CD1c-positive myeloid dendritic cell (primary cell): ENCODE measurements around the gene METTL2A.
"Not testable (repeated sequence)": the region's sequence is repeated elsewhere in the genome, so short reads cannot be mapped to it uniquely, and the experiment has no call there.

Source experiments
- DNase-seq: peaks from one replicate; pipeline ENCODE4 v3.0.0-alpha.2; 2016; ENCODE audit errors: extremely low spot score

Gene METTL2A

DNA sequence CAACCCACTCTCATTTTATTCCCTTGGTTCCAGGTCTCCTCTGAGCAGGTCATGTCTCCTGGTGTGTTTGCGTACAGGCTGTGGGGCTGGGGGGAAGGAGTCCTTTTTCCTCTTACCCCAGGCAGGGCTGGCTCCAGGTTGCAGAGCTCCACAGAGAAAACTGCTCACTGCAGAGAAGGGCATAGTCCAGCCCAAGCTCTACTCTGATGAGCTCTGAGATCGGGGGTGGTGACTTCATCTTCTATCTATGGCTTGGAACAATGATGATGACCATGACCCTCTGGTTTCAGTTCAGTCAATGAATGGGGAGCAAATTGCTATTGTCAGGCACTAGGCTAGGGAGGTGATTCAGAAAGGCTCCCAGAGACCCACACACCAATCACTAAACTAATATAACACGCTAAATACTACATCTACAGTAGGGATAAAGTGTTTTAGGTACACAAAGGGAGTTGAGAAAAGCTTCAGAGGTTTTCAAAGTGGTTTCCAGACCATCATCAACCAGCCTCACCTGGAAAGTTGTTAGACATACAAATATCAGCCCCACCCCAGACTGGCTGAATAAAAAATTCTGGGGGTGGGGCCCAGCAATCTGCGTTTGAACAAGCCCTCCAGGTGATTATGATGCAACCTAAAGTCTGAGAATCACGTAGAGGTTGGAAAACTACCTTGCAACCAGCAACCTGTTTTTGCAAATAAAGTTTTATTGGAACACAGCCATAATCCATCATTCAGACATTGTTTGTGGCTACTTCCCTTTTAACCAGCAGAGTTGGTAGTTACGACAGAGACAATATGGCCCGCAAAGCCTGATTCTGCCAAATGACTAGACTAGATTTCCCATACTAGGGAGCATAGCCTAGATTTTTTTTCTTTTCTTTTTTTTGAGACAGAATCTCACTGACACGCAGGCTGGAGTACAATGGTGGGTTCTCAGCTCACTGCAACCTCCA is 49.6 kb downstream of the METTL2A start:
- DNase-seq = peak; percentile 24

DNA sequence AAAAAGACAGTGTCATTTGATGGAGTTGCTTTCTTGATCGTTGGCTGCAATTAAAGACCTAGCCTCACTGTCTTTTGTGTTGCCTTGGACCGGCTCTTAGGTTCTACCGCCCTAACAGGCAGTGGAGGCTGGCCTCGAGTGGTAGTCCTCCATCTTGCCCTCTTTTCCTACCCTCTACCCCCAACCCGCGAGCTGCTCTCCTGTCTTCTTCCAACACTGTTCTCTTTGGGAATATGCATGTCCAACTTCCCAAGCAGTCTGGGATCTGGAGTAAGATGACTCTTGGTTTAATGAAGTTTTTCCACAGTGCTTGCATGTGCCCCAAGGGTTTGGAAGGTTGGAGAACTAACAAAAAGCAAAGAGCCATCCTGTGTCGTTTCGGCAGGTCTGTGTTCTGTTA is 53.4 kb downstream of the METTL2A start:
- DNase-seq = not testable (repeated sequence)

DNA sequence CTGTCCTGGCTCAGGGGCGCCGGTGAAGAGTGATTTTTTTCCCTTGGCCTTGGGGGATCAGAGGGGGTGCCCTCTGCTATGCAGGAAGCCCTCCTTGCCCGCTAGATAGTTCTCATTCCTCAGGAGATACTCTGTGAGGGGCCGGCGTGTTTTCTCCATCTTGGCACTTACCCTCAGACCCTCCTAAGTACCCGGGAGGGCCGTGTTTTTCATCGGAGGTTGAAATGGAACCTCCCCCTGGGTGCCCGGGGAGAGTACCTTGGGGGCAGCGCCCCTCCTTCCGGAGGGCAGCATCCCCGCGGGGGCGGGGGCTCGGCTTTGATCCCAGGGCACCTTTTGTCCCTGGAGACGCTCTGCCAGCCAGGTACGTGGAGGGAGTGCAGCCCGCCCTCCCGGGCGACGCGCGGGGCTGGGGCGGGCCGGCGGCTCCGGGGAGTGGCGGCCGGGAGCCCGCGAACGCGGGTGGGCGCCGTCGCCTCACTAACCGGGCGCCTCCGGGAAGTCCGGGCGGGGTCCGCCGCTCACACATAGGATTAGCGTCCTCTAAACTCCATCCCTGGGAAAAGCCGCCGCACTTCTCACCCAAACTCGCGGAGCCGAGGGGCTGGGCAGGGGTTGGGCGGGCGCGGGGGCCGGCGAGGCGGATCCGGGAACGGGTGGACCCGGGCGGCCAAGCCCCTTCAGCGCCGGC is 54.2 kb downstream of the METTL2A start:
- DNase-seq = peak; percentile 16

DNA sequence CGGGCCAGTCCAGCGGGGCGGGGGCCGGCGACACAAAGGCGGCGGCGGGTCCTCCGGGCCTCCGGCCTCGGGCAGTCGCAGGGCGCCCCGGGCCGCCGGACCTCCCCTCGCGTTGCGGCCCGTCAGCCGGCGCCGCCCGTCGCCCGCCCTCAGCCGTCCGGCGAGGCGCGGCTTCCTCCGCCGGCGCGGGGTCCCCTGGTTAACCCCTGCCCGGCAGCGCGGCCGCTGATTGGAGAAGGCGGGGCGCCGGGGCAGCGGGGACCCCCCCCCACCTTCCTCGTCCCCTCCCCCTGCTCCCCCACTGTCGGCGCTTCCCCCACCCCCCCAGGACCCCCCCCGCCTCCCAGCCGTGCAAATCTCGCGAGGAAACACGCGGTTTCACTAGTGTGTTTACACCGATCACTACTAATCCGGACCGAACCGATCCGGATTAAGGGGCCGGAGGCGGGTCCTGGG is 54.8 kb downstream of the METTL2A start, which contains the start of gene TLK2:
Gene TLK2, plus strand, starts transcription at position 402 of the 456 bp plus-strand sequence. CDS start 2,301 bp downstream, outside the sequence.
- peak; percentile 81 for DNase-seq

DNA sequence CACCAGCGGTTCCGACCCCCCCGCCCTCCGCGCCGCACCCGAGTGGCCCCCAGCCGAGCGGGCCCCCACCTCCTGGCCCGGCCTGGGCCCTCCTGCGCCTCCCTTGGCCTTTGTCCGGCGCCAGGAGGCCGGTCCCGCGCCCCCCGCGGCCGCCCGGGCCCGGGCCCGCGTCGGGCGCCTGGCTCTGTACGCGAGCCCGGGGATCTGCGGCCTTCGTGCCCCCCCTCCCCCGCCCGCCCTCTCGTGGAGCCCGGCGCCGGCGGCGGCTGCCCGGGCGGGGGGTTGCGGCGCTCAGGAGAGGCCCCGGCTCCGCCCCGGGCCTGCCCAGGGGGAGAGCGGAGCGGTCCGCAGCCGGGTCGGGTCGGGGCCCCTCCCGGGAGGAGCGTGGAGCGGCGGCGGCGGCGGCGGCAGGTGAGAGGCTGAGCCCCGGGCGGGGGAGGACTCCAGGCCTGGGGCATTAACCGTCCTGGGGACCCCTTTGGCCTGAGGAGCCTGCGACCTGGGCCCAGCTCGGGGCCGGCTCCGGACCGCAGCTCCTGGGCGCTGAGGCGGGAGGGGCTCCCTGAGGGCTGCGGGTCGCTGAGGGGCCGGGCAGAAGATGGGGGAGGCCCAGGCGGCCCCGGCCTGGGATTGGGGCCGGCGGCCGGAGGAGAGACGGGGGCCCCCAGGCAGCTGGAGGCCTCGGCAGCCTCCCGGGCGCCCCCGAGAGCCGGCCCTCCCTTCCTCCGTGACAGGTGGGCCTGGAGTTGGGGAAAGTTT is 55.4 kb downstream of the METTL2A start:
- peak; percentile 21 for DNase-seq

DNA sequence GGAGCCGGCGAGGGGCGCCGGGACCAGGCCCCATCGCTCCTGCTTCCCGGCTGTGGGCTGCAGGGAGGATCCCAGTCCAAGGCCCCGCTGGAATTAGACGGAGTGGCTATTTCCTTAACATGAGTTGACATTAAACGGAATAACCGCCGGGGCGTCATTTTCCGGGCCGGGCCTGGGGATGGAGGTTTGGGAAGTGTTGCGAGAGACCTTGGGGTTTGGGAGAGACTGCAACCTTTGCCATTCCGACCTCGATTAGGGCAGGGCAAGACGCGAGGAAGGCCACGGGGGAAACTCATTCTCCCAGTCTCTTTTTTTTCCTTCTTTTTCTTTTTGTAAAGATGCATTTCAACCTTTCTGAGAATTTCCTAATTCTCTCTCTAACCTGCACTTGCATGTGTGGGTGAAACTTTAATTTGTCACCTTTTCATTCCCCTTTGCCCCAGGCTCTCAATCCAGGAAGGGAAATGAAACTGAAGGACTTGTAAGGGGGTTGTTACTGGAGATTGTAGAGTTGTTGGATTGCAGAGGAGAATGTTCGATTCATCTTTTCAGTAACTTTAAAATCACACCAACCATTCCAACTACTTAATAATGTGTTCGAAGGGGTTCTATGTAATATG is 56.1 kb downstream of the METTL2A start:
- DNase-seq = peak; percentile 34

DNA sequence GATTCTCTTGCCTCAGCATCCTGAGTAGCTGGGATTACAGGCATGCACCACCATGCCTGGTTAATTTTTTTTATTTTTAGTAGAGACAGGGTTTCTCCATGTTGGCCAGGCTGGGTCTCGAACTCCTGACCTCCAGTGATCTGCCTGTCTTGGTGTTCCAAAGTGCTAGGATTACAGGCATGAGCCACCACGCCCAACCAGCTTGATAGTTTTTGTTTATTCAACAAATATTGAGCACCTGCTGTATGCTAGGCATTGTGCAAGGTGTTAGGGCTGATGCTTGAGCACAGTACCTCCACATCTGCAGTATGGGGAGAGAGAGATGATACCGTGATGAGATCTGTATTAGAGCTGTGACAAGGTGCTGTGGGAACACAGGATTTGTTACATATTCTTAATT is 58.9 kb downstream of the METTL2A start:
- DNase-seq = not testable (repeated sequence)

DNA sequence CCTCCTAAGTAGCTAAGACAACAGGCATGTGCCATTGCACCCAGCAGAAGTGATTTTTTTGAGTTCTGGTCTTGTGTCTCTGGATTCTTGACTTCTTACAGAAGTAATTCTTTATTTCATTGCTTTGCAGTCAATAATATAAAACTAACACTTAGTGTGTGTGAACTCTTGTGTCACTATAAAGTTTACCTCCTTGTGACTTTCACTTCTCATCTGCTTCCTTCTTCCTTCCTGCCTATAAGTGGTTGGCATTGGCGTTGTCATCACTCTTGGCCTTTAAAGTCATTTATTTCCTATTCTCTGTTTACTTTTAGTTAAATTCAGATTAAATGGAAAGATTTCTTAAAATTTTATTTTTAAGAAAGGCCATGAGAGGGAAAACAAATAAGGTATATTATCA is 67.3 kb downstream of the METTL2A start:
- not testable (repeated sequence) for DNase-seq

DNA sequence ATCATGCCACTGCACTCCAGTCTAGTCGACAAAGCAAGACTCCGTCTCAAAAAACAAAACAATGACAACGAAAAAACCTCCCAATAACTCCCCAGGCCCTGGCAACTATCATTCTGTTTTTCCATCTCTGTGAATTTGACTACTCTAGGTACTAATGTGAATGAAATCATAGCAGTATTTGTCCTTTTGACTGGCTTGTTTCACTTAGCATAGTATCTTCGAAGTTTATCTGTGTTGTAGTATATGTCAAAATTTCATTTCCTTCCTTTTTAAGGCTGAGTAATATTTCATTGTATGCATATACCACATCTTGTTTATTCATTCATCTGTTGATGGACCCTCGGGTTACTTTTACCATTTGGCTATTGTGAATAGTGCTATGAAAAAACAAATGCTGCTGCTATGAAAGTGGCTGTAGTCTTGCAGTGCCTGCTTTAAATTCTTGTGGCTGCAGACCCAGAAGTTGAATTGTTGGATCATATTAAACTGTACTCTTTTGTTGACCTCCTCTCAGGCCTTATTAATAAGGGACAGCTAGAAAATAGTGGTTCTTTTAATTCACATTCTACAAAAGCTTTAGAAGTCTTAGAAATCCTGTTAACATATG is 69.5 kb downstream of the METTL2A start:
- not testable (repeated sequence) for DNase-seq

DNA sequence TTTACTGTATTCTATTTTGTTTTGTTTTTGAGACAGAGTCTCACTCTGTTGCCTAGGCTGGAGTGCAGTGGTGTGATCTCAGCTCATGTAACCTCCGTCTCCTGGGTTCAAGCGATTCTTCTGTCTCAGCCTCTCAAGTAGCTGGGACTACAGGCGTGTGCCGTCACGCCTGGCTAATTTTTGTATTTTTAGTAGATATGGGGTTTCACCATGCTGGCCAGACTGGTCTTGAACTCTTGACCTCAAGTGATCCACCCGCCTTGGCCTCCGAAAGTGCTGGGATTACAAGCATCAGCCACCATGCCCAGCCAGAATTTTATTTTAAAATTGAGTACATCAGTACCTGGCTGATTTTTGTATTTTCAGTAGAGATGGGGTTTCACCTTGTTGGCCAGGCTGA is 70.4 kb downstream of the METTL2A start:
- not testable (repeated sequence) for DNase-seq

DNA sequence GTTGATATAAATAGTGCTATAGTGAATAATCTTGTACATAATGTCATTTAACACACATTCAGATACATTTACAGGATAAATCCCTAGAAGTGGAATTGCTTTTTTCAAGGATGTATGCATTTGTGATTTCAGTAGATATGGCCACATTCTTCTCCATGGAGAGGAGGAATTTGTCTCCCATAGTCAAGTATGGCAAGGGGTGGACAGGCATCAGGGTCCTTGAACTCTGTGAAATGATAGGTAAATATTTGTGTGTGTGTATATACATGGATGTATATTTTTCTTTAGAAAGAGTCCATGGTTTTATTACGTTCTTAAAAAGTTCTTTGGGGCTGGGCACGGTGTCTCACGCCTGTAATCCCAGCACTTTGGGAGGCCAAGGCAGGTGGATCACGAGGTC is 72.6 kb downstream of the METTL2A start:
- DNase-seq = not testable (repeated sequence)

DNA sequence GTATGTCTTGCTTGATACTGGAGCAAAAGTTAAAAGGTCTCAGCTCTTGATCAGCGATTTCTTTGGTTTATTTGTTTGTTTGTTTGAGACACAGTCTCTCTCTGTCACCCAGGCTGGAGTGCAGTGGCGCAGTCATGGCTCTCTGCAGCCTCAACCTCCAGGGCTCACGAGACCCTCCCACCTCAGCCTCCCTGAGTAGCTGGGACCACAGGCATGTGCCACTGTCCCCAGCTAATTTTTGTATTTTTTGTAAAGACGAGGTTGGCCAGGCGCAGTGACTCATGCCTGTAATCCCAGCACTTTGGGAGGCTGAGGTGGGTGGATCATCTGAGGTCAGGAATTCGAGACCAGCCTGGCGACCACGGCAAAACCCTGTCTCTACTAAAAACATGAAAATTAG is 75.1 kb downstream of the METTL2A start:
- not testable (repeated sequence) for DNase-seq
